Neural cell (in vitro differentiated cells): ENCODE measurements around the gene ATP2C1.

Source experiments
- EP300 ChIP-seq: fragments of 450-650 bp; conservative IDR thresholded peaks from 2 replicates; pipeline ENCODE4 v1.6.1; 2014; ENCODE audit warnings: antibody characterized with exemption, mild to moderate bottlenecking, moderate library complexity; ENCODE audit not compliant: poor library complexity, severe bottlenecking
- EZH2 ChIP-seq: fragments of 200-600, 300-800 bp; shearing (Covaris generic), sonication (generic); IDR thresholded peaks from 2 replicates; pipeline ENCODE4 v1.6.1; 2014; ENCODE audit warnings: antibody characterized with exemption, low read length, borderline replicate concordance, mild to moderate bottlenecking; ENCODE audit not compliant: insufficient read depth, poor library complexity, severe bottlenecking
- POLR2AphosphoS5 ChIP-seq: IDR thresholded peaks from 2 replicates; pipeline ENCODE4 v1.6.1; 2012
- TF ChIP-seq, protein P1 (sequence below): fragments of 450-650 bp; IDR thresholded peaks from 2 replicates; pipeline ENCODE4 v1.5.1; 2014; ENCODE audit warnings: antibody characterized with exemption, mild to moderate bottlenecking, moderate library complexity; ENCODE audit not compliant: poor library complexity, severe bottlenecking

- TF ChIP-seq POLR2AphosphoS5: no peak
- TF ChIP-seq, protein P1, sequence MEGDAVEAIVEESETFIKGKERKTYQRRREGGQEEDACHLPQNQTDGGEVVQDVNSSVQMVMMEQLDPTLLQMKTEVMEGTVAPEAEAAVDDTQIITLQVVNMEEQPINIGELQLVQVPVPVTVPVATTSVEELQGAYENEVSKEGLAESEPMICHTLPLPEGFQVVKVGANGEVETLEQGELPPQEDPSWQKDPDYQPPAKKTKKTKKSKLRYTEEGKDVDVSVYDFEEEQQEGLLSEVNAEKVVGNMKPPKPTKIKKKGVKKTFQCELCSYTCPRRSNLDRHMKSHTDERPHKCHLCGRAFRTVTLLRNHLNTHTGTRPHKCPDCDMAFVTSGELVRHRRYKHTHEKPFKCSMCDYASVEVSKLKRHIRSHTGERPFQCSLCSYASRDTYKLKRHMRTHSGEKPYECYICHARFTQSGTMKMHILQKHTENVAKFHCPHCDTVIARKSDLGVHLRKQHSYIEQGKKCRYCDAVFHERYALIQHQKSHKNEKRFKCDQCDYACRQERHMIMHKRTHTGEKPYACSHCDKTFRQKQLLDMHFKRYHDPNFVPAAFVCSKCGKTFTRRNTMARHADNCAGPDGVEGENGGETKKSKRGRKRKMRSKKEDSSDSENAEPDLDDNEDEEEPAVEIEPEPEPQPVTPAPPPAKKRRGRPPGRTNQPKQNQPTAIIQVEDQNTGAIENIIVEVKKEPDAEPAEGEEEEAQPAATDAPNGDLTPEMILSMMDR: no peak
- TF ChIP-seq EP300: no peak
- TF ChIP-seq EZH2: no peak
Observed at GRCh38 chr3:130976706-130977105, 82.8 kb downstream of the ATP2C1 start.
